Body of pancreas (tissue), 4 donors: ENCODE data around the gene ABCA13. TPM values are rescaled to one million over a fixed set of nuclear protein-coding genes. Genes with fewer than 3 reads are reported as not detected.

Source experiments
- ATAC-seq: fragments of 150-250 bp; one replicate; pipeline ENCODE4 v1.9.1; 2016
- DNase-seq, 4 donors: peaks; one replicate each; pipeline ENCODE4 v3.0.0-alpha.2; 2019
- H3K27ac ChIP-seq, 4 donors: fragments of 200-600 bp; sonication (generic); 1 replicate in 3 of 4; 2 replicates in 1 of 4; pipeline versions ENCODE4 v1.5.1 to v1.6.1; 2016 to 2019; ENCODE audit warnings: mild to moderate bottlenecking in 1 of 4, mixed read lengths in 1 of 4, moderate library complexity in 1 of 4
- H3K27me3 ChIP-seq, 2 donors: fragments of 200-600 bp; sonication (generic); one replicate each; pipeline ENCODE4 v1.6.0; 2016; ENCODE audit warnings: mild to moderate bottlenecking in 1 of 2
- H3K36me3 ChIP-seq, 2 donors: fragments of 200-600 bp; sonication (generic); replicated peaks in 1 of 2; 2 replicates each; pipeline ENCODE4 v1.5.1; 2016; ENCODE audit warnings: low read depth in 2 of 2; ENCODE audit not compliant: insufficient read depth in 1 of 2
- H3K4me1 ChIP-seq: fragments of 200-600 bp; sonication (generic); one replicate; pipeline ENCODE4 v1.6.0; 2016
- H3K4me3 ChIP-seq, 2 donors: fragments of 200-600 bp; sonication (generic); 1 replicate in 1 of 2; 2 replicates in 1 of 2; pipeline ENCODE4 v1.5.1; 2016 to 2019
- H3K9me3 ChIP-seq, 3 donors: fragments of 200-600 bp; sonication (generic); 1 replicate in 2 of 3; 2 replicates in 1 of 3; pipeline ENCODE4 v1.5.1; 2016
- CTCF ChIP-seq, 7 experiments: fragments of 450-650 bp in 4 of 7; fragments of 200-600 bp in 3 of 7; sonication (generic) in 3 of 7; IDR thresholded peaks; one replicate each; pipeline ENCODE4 v1.5.1; 2016 to 2019; ENCODE audit warnings: antibody characterized with exemption in 7 of 7
- POLR2A ChIP-seq, 3 donors: fragments of 450-650 bp; IDR thresholded peaks; one replicate each; pipeline ENCODE4 v1.6.1; 2016; ENCODE audit warnings: antibody characterized with exemption in 3 of 3, mild to moderate bottlenecking in 2 of 3
- WGBS, 2 donors: methylation state at CpG; one replicate each; pipeline ENCODE4 v1.1.5; 2017; 5-methylcytosine and 5-hydroxymethylcytosine counted together
- intact Hi-C: fragments of 100-400 bp; cut with DNase I; formaldehyde crosslinking; loops from one replicate; pipeline ENCODE4 v1.15.1; 2023
- total RNA-seq, 2 donors: library from RNA; depleted of rRNA; stranded (reverse); fragments of >200 nt; gene quantifications; one replicate each; pipeline ENCODE4 v1.1.0, GENCODE V29; 2016

ABCA13 gene
- total RNA-seq, 2 donors from 2014 or later = under 0.01 TPM

- ATAC-seq (no peak), DNase-seq (no peak)
- intact Hi-C loops = no loop called here
- Histone ChIP-seq H3K36me3 (no peaks in the 10 kb centered on the region), H3K4me3 (no peak overlapping the region), H3K4me1 (no peaks in the 10 kb centered on the region), H3K27ac (no peak overlapping the region), H3K27me3 (no peaks in the 10 kb centered on the region), H3K9me3 (no peaks in the 10 kb centered on the region)
- TF ChIP-seq POLR2A (IDR thresholded peaks at IDR 0.05) (no peak), CTCF (IDR thresholded peaks at IDR 0.05) (no peak)
- 42 to 45% methylated on average over 1 of the region's 1 CpG for WGBS, 2 donors
Observed at GRCh38 chr7:48262606-48263310, 91.5 kb downstream of the ABCA13 start.

- no peak for TF ChIP-seq CTCF (IDR thresholded peaks at IDR 0.05)
- no peak for TF ChIP-seq POLR2A (IDR thresholded peaks at IDR 0.05)
- Histone ChIP-seq H3K36me3 (no peaks in the 10 kb centered on the region), H3K27ac (no peak overlapping the region), H3K4me1 (no peaks in the 10 kb centered on the region), H3K4me3 (no peak overlapping the region), H3K9me3 (no peaks in the 10 kb centered on the region), H3K27me3 (no peaks in the 10 kb centered on the region)
- intact Hi-C loops = no loop called here
- DNase-seq (no peak), ATAC-seq (no peak)
- 68 to 87% methylated on average over 2 of the region's 2 CpGs for WGBS, 2 donors
Observed at GRCh38 chr7:48263311-48263650, 92.0 kb downstream of the ABCA13 start.

GRCh38 chr7:48269066-48269465 is 97.8 kb downstream of the ABCA13 start:
- TF ChIP-seq CTCF (IDR thresholded peaks at IDR 0.05) = no peak
- no peak for TF ChIP-seq POLR2A (IDR thresholded peaks at IDR 0.05)
- DNase-seq (no peak), ATAC-seq (no peak)
- Histone ChIP-seq H3K9me3 (no peaks in the 10 kb centered on the region), H3K36me3 (no peaks in the 10 kb centered on the region), H3K27ac (no peak overlapping the region), H3K4me3 (no peak overlapping the region), H3K4me1 (no peaks in the 10 kb centered on the region), H3K27me3 (no peaks in the 10 kb centered on the region)
- 39 to 44% methylated on average over 1 of the region's 1 CpG for WGBS, 2 donors
- intact Hi-C loops = no loop called here

GRCh38 chr7:48274662-48275061 is 103.4 kb downstream of the ABCA13 start:
- ATAC-seq = no peak
- TF ChIP-seq POLR2A (IDR thresholded peaks at IDR 0.05) = no peak
- no peak for TF ChIP-seq CTCF (IDR thresholded peaks at IDR 0.05)

GRCh38 chr7:48279420-48279819 is 108.2 kb downstream of the ABCA13 start:
- Histone ChIP-seq H3K4me3 (no peak overlapping the region), H3K27me3 (no peaks in the 10 kb centered on the region), H3K36me3 (no peaks in the 10 kb centered on the region), H3K27ac (no peak overlapping the region), H3K4me1 (no peaks in the 10 kb centered on the region), H3K9me3 (no peaks in the 10 kb centered on the region)
- ATAC-seq (no peak), DNase-seq (no peak)
- 67% methylated on average over 1 of the region's 1 CpG for WGBS, 2 donors
- no peak for TF ChIP-seq POLR2A (IDR thresholded peaks at IDR 0.05)
- TF ChIP-seq CTCF (IDR thresholded peaks at IDR 0.05) = no peak
- intact Hi-C loops = no loop called here

More at GRCh38 chr7:48274662-48275061, 103.4 kb downstream of the ABCA13 start:
- no peak overlapping the region for H3K4me3 ChIP-seq
- intact Hi-C loops = no loop called here
- H3K27me3 ChIP-seq = no peaks in the 10 kb centered on the region
- H3K9me3 ChIP-seq = no peaks in the 10 kb centered on the region
- DNase-seq = no peak
- H3K36me3 ChIP-seq = no peaks in the 10 kb centered on the region
- no peaks in the 10 kb centered on the region for H3K4me1 ChIP-seq
- WGBS, 2 donors = 60 to 61% methylated on average over 3 of the region's 3 CpGs
- no peak overlapping the region for H3K27ac ChIP-seq
